A549 (cell line): ENCODE data around the gene UTF1. TPM values are rescaled to one million over a fixed set of nuclear protein-coding genes. Genes with fewer than 3 reads are reported as not detected.

Source experiments
- ATAC-seq, 2 experiments: fragments of 200-7000 bp in 1 of 2; fragments of >200 bp in 1 of 2; cut with Nextera tagmentation in 1 of 2; cut with Tn5 transposase in 1 of 2; 3 replicates each; pipeline versions ENCODE4 v1.8.0 to v1.9.1; 2018 to 2020; ENCODE audit warnings: mild to moderate bottlenecking in 1 of 2, moderate library complexity in 1 of 2
- CTCF ChIA-PET: fragments of 300-600 bp; sonication (Branson Sonifier 250); formaldehyde crosslinking; extraction: SDS; loops from one replicate; lab custom pipeline; 2021; ENCODE audit warnings: antibody characterized with exemption, inconsistent platforms; lab: Yijun Ruan, JAX
- POLR2A ChIA-PET: fragments of 350-600 bp; formaldehyde crosslinking; extraction: SDS; loops from one replicate; lab custom pipeline; 2021; ENCODE audit warnings: antibody characterized with exemption, inconsistent platforms; lab: Yijun Ruan, JAX
- DNase-seq, 2 experiments: peaks; one replicate each; pipeline versions ENCODE4 v3.0.0 to v3.0.0-alpha.2; 2011 to 2016; ENCODE audit warnings: low read depth in 1 of 2, low spot score in 1 of 2
- FAIRE-seq: peaks from 2 replicates; lab custom pipeline; 2011; peaks lifted over from hg19 to GRCh38; lab: Jason Lieb, UNC
- H3K27ac ChIP-seq, 2 experiments: fragments of >200 bp; sonication (Bioruptor Twin); formaldehyde crosslinking; 3 replicates each; pipeline ENCODE4 v1.5.1; 2016 to 2017
- H3K4me1 ChIP-seq: fragments of >200 bp; sonication (Bioruptor Twin); formaldehyde crosslinking; 3 replicates; pipeline ENCODE4 v1.6.1; 2016
- H3K4me2 ChIP-seq: fragments of >200 bp; sonication (Bioruptor Twin); formaldehyde crosslinking; 3 replicates; pipeline ENCODE4 v1.6.1; 2016
- H3K4me3 ChIP-seq: fragments of >200 bp; sonication (Bioruptor Twin); formaldehyde crosslinking; 3 replicates; pipeline ENCODE4 v1.5.1; 2016
- H3K9me3 ChIP-seq: fragments of >200 bp; sonication (Bioruptor Twin); formaldehyde crosslinking; 3 replicates; pipeline ENCODE4 v1.6.1; 2016
- CBX2 ChIP-seq: fragments of 200-600 bp; sonication (generic); IDR thresholded peaks from 2 replicates; pipeline ENCODE4 v1.6.1; 2016; ENCODE audit warnings: low read depth, mild to moderate bottlenecking, borderline replicate concordance
- CBX8 ChIP-seq: fragments of 200-600 bp; sonication (generic); IDR thresholded peaks from 2 replicates; pipeline ENCODE4 v1.6.1; 2016
- CEBPB ChIP-seq, 2 experiments: fragments of >200 bp in 1 of 2; sonication (Bioruptor Twin) in 1 of 2; formaldehyde crosslinking in 1 of 2; IDR thresholded peaks; 2 replicates each; pipeline ENCODE4 v1.6.1; 2012 to 2016
- CHD4 ChIP-seq: fragments of 200-600 bp; sonication (generic); IDR thresholded peaks from 2 replicates; pipeline ENCODE4 v1.6.1; 2016; ENCODE audit warnings: antibody characterized with exemption, mild to moderate bottlenecking, borderline replicate concordance
- EHF ChIP-seq: fragments of 250-450 bp; sonication (Bioruptor Pico); IDR thresholded peaks from 2 replicates; pipeline ENCODE4 v1.5.0; 2020; ENCODE audit warnings: mild to moderate bottlenecking
- EHMT2 ChIP-seq: fragments of 200-600 bp; sonication (generic); IDR thresholded peaks from 2 replicates; pipeline ENCODE4 v1.6.1; 2016; ENCODE audit warnings: antibody characterized with exemption, low read depth, mild to moderate bottlenecking, moderate library complexity
- FOSL2 ChIP-seq, 2 experiments: fragments of 450-650 bp in 1 of 2; fragments of >200 bp in 1 of 2; sonication (Bioruptor Twin) in 1 of 2; formaldehyde crosslinking; IDR thresholded peaks; 2 replicates each; pipeline versions ENCODE4 v1.5.0 to v1.6.1; 2016 to 2020; ENCODE audit warnings: mild to moderate bottlenecking in 1 of 2, moderate library complexity in 1 of 2
- GATA3 ChIP-seq: IDR thresholded peaks from 2 replicates; pipeline ENCODE4 v1.6.1; 2012; ENCODE audit warnings: borderline replicate concordance
- HDAC2 ChIP-seq: fragments of 200-600 bp; sonication (generic); IDR thresholded peaks from 2 replicates; pipeline ENCODE4 v1.6.1; 2016
- HOXA7 ChIP-seq: fragments of 250-450 bp; sonication (Bioruptor Pico); IDR thresholded peaks from 2 replicates; pipeline ENCODE4 v1.5.0; 2020; ENCODE audit warnings: mild to moderate bottlenecking, moderate library complexity
- HOXB5 ChIP-seq: fragments of 250-450 bp; sonication (Bioruptor Pico); IDR thresholded peaks from 2 replicates; pipeline ENCODE4 v1.5.0; 2020; ENCODE audit warnings: mild to moderate bottlenecking, moderate library complexity
- MAFK ChIP-seq: fragments of 450-650 bp; IDR thresholded peaks from 2 replicates; pipeline ENCODE4 v1.6.1; 2014; ENCODE audit not compliant: partially characterized antibody
- MAZ ChIP-seq: fragments of 150-350 bp; IDR thresholded peaks from 2 replicates; pipeline ENCODE4 v1.6.1; 2014; ENCODE audit warnings: antibody characterized with exemption, low read depth, low read length, borderline replicate concordance
- NPAS2 ChIP-seq: fragments of 250-450 bp; sonication (Bioruptor Pico); IDR thresholded peaks from 2 replicates; pipeline ENCODE4 v1.8.0; 2022; ENCODE audit warnings: mild to moderate bottlenecking, moderate library complexity, borderline replicate concordance
- NR3C1 ChIP-seq: fragments of >200 bp; sonication (Bioruptor Twin); formaldehyde crosslinking; IDR thresholded peaks from 3 replicates; pipeline ENCODE4 v1.6.1; 2017
- POLR2A ChIP-seq: IDR thresholded peaks from 2 replicates; pipeline ENCODE4 v1.6.1; 2012; ENCODE audit warnings: mild to moderate bottlenecking, low read length
- SREBF2 ChIP-seq: fragments of 450-650 bp; IDR thresholded peaks from 2 replicates; pipeline ENCODE4 v1.6.1; 2014; ENCODE audit warnings: mild to moderate bottlenecking, moderate library complexity
- ZFP36 ChIP-seq: fragments of 450-650 bp; IDR thresholded peaks from 2 replicates; pipeline ENCODE4 v1.6.1; 2014; ENCODE audit warnings: borderline replicate concordance; ENCODE audit not compliant: partially characterized antibody
- ZSCAN20 ChIP-seq: fragments of 250-450 bp; sonication (Bioruptor Pico); IDR thresholded peaks from 2 replicates; pipeline ENCODE4 v1.8.0; 2022; ENCODE audit warnings: mild to moderate bottlenecking, moderate library complexity
- WGBS: methylation state at CpG from one replicate; pipeline ENCODE4 v1.1.6; 2017; ENCODE audit errors: missing lambda C conversion rate; 5-methylcytosine and 5-hydroxymethylcytosine counted together
- polyA plus RNA-seq, 4 experiments: library from polyadenylated mRNA; depleted of rRNA in 3 of 4; stranded (reverse); fragments of >200 nt; fragmentation: RNase III in 1 of 4; extraction: RNeasy Plus Mini Kit Qiagen cat#74134 plus additional on column Dnase treatment in 1 of 4; gene quantifications; 2 replicates in 3 of 4; 3 replicates in 1 of 4; pipeline ENCODE4 v1.2.3, GENCODE V29; 2011 to 2017
- TF ChIP-seq, protein P1 (sequence below): fragments of 250-450 bp; sonication (Bioruptor Pico); IDR thresholded peaks from 2 replicates; pipeline ENCODE4 v1.5.0; 2020; ENCODE audit warnings: low read depth, mild to moderate bottlenecking, moderate library complexity
- TF ChIP-seq, protein P2 (sequence below): fragments of >200 bp; sonication (Bioruptor Twin); formaldehyde crosslinking; IDR thresholded peaks from 3 replicates; pipeline ENCODE4 v1.5.1; 2016
- TF ChIP-seq, protein P3 (sequence below): IDR thresholded peaks from 2 replicates; pipeline ENCODE4 v1.6.1; 2012
- TF ChIP-seq, protein P4 (sequence below): fragments of 150-350 bp; IDR thresholded peaks from 2 replicates; pipeline ENCODE4 v1.6.1; 2014; ENCODE audit warnings: low read depth, mild to moderate bottlenecking, low read length

UTF1 gene
- polyA plus RNA-seq, 2 of the 4 experiments (the other 2 are of a cell fraction) = not detected

DNA sequence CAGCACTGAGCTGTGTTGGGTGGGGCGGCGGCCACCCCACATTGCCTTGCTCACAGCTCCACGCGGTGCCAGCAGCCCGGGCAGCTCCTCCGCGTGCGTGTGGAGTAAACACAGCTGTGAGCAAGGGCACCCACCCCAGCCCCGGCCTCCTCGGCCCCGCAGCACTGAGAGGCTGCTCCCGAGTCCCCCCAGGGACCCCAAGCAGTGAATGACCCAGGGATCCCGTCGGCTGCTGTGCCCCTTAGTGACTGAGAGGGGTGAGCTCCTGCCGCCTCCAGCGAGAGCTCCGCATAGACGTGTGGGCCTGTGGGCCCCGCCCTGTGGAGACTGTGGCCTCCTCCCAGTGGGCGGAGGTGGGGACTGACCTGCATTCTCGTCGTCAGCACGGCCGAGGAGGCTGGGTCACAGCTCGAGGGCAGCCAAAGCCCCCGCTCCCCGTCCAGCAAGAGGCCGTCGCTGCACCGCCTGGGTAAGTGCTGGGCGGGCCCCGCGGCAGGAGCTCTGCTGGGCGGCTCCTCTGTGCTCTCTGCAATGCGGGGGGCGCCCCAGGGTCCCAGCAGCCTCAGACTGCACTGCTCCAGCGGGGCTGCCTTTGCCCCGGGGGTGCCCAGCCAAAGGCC, 29.9 kb upstream of the UTF1 start:
- no peak for FAIRE-seq

DNA sequence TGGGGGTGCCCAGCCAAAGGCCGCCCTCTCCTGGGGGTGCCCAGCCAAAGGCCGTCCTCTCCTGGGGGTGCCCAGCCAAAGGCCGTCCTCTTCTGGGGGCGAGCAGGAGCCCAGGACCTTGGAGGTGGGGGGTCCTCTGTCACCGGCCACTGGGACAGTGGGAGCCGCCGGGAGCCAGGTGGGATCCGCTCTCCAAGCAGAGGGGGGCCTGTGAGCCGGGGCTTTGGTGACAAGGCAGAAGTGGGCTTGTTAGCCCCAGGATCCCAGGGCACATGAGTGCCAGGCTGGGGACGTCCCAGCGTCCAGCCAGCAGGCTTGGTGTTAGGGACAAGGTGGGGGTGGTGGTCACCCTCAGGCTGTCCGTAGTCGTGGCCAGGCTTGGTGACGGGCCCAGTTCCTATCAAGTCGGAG, 29.4 kb upstream of the UTF1 start:
- ChIA-PET POLR2A (no interaction called here), CTCF (no interaction called here)
- Histone ChIP-seq H3K27ac (no peak overlapping the region), H3K4me1 (no peaks in the 10 kb centered on the region), H3K4me3 (no peak overlapping the region), H3K4me2 (no peak overlapping the region), H3K9me3 (no peaks in the 10 kb centered on the region)
- DNase-seq = no peak
- WGBS = 63% methylated on average over 7 of the region's 15 CpGs
- TF ChIP-seq MAFK (no peak), CBX2 (no peak), MAZ (no peak), HOXB5 (no peak), CHD4 (no peak), NPAS2 (no peak), FOSL2 (IDR thresholded peaks at IDR 0.05) (no peak), FOSL2 (CRISPR knock-in tag; IDR thresholded peaks at IDR 0.05) (no peak), ZSCAN20 (CRISPR knock-in tag) (no peak), ZFP36 (no peak), EHF (CRISPR knock-in tag) (no peak), CBX8 (no peak), HDAC2 (no peak)
- TF ChIP-seq, protein P1, sequence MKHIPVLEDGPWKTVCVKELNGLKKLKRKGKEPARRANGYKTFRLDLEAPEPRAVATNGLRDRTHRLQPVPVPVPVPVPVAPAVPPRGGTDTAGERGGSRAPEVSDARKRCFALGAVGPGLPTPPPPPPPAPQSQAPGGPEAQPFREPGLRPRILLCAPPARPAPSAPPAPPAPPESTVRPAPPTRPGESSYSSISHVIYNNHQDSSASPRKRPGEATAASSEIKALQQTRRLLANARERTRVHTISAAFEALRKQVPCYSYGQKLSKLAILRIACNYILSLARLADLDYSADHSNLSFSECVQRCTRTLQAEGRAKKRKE (CRISPR knock-in tag) = no peak
- TF ChIP-seq, protein P2, sequence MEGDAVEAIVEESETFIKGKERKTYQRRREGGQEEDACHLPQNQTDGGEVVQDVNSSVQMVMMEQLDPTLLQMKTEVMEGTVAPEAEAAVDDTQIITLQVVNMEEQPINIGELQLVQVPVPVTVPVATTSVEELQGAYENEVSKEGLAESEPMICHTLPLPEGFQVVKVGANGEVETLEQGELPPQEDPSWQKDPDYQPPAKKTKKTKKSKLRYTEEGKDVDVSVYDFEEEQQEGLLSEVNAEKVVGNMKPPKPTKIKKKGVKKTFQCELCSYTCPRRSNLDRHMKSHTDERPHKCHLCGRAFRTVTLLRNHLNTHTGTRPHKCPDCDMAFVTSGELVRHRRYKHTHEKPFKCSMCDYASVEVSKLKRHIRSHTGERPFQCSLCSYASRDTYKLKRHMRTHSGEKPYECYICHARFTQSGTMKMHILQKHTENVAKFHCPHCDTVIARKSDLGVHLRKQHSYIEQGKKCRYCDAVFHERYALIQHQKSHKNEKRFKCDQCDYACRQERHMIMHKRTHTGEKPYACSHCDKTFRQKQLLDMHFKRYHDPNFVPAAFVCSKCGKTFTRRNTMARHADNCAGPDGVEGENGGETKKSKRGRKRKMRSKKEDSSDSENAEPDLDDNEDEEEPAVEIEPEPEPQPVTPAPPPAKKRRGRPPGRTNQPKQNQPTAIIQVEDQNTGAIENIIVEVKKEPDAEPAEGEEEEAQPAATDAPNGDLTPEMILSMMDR = no peak
- TF ChIP-seq, protein P3, sequence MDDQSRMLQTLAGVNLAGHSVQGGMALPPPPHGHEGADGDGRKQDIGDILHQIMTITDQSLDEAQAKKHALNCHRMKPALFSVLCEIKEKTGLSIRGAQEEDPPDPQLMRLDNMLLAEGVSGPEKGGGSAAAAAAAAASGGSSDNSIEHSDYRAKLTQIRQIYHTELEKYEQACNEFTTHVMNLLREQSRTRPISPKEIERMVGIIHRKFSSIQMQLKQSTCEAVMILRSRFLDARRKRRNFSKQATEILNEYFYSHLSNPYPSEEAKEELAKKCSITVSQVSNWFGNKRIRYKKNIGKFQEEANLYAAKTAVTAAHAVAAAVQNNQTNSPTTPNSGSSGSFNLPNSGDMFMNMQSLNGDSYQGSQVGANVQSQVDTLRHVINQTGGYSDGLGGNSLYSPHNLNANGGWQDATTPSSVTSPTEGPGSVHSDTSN = no peak
- TF ChIP-seq, all 56 proteins: peak for 0
- FAIRE-seq (no peak), ATAC-seq (no peak)

More for the DNA sequence above, 29.9 kb upstream of the UTF1 start:
- Histone ChIP-seq H3K27ac (no peak overlapping the region), H3K4me2 (no peak overlapping the region), H3K9me3 (no peaks in the 10 kb centered on the region), H3K4me1 (no peaks in the 10 kb centered on the region), H3K4me3 (no peak overlapping the region)
- DNase-seq = no peak
- CTCF ChIA-PET = no interaction called here
- no peak; a peak in 1 of 6 replicates for ATAC-seq
- TF ChIP-seq POLR2A = no peak
- no peak for TF ChIP-seq EHMT2
- TF ChIP-seq ZFP36 = no peak
- no peak for TF ChIP-seq HOXA7
- TF ChIP-seq SREBF2 = no peak
- no peak for TF ChIP-seq NR3C1
- TF ChIP-seq CEBPB (IDR thresholded peaks at IDR 0.05) = no peak
- TF ChIP-seq, protein P4, sequence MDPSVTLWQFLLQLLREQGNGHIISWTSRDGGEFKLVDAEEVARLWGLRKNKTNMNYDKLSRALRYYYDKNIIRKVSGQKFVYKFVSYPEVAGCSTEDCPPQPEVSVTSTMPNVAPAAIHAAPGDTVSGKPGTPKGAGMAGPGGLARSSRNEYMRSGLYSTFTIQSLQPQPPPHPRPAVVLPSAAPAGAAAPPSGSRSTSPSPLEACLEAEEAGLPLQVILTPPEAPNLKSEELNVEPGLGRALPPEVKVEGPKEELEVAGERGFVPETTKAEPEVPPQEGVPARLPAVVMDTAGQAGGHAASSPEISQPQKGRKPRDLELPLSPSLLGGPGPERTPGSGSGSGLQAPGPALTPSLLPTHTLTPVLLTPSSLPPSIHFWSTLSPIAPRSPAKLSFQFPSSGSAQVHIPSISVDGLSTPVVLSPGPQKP = no peak
- no peak for TF ChIP-seq GATA3
- WGBS = 35% methylated on average over 7 of the region's 38 CpGs
- POLR2A ChIA-PET = no interaction called here
